Measurements from ENCODE around the gene SFXN5.
"Not testable (repeated sequence)": the region's sequence is repeated elsewhere in the genome, so short reads cannot be mapped to it uniquely, and the experiment has no call there.

Gene SFXN5, protein sequence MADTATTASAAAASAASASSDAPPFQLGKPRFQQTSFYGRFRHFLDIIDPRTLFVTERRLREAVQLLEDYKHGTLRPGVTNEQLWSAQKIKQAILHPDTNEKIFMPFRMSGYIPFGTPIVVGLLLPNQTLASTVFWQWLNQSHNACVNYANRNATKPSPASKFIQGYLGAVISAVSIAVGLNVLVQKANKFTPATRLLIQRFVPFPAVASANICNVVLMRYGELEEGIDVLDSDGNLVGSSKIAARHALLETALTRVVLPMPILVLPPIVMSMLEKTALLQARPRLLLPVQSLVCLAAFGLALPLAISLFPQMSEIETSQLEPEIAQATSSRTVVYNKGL

DNA sequence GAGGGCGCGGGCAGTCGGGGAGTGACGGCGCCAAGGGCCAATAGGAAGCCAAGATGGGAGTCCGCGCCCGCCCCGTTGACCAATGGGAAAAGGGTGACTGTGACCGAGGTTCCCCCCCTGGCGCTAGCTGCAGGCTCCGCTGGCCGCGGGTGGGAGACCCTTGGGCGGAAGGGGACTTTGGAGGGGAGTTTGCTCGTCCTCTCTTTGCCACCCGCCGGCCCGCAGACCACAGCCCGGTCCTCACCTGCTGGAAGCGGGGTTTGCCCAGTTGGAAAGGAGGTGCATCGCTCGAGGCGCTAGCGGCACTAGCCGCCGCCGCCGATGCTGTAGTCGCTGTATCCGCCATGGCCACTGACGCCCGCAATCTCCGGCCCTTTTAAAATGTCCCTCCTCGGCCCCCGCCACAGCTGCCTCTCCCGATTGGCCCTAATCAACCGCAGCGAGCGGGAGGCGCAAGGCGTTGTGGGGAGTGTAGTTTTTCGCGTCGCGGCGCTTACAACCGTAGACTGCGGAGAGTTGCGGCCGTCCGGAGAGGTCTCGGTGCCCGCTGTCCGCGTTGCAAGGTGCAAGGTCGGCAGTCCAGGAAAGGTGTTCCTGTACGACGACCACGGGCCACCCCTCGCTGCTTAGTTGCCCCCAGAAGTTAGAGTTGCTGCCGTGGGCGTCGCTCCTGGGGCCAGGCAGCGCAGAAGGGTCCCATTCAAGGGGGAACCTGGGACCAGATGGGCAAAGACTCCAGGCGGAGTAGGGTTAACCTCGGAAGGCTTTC lies at the start of gene SFXN5:
Gene SFXN5, minus strand, starts transcription at position 353 of the 769 bp plus-strand sequence. Its CDS starts 7 bp downstream, at position 346.
- H3K27ac ChIP-seq = peak within 1 kb of the TSS; percentile 87 to 96
- H3K4me3 ChIP-seq = peak within 1 kb of the TSS; percentile 98
- peak; percentile 98 for DNase-seq (ENCODE audit: low spot score)
- TF ChIP-seq, protein P1, sequence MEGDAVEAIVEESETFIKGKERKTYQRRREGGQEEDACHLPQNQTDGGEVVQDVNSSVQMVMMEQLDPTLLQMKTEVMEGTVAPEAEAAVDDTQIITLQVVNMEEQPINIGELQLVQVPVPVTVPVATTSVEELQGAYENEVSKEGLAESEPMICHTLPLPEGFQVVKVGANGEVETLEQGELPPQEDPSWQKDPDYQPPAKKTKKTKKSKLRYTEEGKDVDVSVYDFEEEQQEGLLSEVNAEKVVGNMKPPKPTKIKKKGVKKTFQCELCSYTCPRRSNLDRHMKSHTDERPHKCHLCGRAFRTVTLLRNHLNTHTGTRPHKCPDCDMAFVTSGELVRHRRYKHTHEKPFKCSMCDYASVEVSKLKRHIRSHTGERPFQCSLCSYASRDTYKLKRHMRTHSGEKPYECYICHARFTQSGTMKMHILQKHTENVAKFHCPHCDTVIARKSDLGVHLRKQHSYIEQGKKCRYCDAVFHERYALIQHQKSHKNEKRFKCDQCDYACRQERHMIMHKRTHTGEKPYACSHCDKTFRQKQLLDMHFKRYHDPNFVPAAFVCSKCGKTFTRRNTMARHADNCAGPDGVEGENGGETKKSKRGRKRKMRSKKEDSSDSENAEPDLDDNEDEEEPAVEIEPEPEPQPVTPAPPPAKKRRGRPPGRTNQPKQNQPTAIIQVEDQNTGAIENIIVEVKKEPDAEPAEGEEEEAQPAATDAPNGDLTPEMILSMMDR (IDR thresholded peaks at IDR 0.05) = no peak

DNA sequence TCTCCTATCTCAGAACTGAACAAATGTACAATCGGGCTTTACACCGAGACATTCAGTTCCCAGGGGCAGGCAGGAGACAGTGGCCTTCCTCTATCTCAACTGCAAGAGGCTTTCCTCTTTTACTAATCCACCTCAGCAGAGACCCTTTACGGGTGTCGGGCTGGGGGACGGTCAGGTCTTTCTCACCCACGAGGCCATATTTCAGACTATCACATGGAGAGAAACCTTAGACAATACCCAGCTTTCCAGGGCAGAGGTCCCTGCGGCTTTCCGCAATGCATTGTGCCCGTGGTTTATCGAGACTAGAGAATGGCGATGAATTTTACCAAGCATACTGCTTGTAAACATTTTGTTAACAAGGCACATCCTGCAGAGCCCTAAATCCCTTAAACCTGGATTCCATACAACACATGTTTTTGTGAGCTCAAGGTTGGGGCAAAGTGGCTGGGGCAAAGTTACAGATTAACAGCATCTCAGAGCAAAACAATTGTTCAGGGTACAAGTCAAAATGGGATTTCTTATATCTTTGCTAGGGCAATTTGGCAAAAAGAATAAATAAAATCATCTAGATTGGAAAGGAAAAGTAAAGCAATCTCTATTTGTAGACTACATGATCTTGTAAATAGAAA lies 48.2 kb upstream of the SFXN5 start:
- H3K4me3 ChIP-seq; DNase-seq (ENCODE audit: low spot score); H3K27ac ChIP-seq: not testable (repeated sequence)

DNA sequence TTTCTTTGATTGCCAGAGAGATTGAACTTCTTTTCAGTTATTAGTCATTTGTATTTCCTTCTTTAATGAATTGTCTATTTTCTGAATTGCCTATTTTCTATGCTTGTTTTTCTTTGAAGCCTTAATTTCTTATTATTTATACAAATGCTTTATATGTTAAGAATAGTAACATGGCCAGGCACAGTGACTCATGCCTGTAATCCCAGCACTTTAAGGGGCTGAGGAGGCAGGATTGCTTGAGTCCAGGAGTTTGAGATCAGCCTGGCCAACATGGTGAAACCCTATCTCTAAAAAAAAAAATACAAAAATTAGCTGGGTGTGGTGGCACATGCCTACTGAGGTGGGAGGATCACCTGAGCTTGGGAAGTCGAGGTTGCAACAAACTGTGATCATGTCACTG lies 45.9 kb upstream of the SFXN5 start:
- no peak for DNase-seq (ENCODE audit: low spot score)

GRCh38 chr2:73116182-73116960 lies 44.9 kb upstream of the SFXN5 start:
- TF ChIP-seq, protein P1 (IDR thresholded peaks at IDR 0.05) = no peak
- no peak overlapping the region for H3K4me3 ChIP-seq
- DNase-seq (ENCODE audit: low spot score) = no peak
- no peak overlapping the region for H3K27ac ChIP-seq

More for the DNA sequence above, 45.9 kb upstream of the SFXN5 start:
- Histone ChIP-seq H3K4me3 (no peak overlapping the region), H3K27ac (no peak overlapping the region)
- TF ChIP-seq, protein P1 (IDR thresholded peaks at IDR 0.05) = no peak

DNA sequence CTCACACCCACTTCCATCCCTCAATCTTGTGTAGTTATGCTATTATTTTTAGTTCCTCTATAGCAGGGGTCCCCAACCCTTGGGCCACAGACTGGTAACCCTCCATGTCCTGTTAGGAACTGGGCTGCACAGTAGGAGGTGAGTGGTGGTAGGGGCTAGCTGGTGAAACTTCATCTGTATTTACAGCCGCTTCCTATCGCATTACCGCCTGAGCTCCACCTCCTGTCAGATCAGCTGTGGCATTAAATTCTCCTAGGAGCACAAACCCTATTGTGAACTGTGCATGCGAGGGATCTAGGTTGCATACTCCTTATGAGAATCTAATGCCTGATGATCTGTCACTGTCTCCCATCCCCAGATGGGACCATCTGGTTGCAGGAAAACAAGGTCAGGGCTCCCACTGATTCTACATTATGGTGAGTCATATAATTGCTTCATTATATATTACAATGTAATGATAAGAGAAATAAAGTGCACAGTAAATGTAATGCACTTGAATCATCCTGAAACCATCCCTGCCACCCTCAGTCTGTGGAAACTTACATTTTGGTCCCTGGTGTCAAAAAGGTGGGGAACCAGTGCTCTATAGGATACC lies 42.9 kb upstream of the SFXN5 start:
- H3K4me3 ChIP-seq = no peak overlapping the region
- no peak overlapping the region for H3K27ac ChIP-seq
- no peak for DNase-seq (ENCODE audit: low spot score)
- TF ChIP-seq, protein P1 (IDR thresholded peaks at IDR 0.05) = no peak

- TF ChIP-seq, protein P1 (IDR thresholded peaks at IDR 0.05) = no peak
- Histone ChIP-seq H3K27ac (peak within 1 kb of the TSS; percentile 84 to 92), H3K4me3 (peak within 1 kb of the TSS; percentile 85)
- peak; percentile 83 for DNase-seq (ENCODE audit: low spot score)
Observed at GRCh38 chr2:73112913-73113854, 41.7 kb upstream of the SFXN5 start, which contains the start of gene RAB11FIP5. TSS of gene RAB11FIP5 (minus strand) at chr2:73112948. CDS start at chr2:73112777, 171 bp downstream.
